GM23248 (cell line): ENCODE measurements around the gene HPX.

ENCODE experiments used
- EZH2 ChIP-seq: fragments of 200-600 bp; sonication (generic); IDR thresholded peaks from 2 replicates; pipeline ENCODE4 v1.6.1; 2018; ENCODE audit warnings: antibody characterized with exemption, mild to moderate bottlenecking; ENCODE audit not compliant: insufficient read depth, poor library complexity, severe bottlenecking
- EZH2phosphoT487 ChIP-seq: fragments of 200-600 bp; sonication (generic); IDR thresholded peaks from 2 replicates; pipeline ENCODE4 v1.6.1; 2018; ENCODE audit warnings: antibody characterized with exemption, moderate library complexity, mild to moderate bottlenecking, low read depth; ENCODE audit not compliant: insufficient read depth

DNA sequence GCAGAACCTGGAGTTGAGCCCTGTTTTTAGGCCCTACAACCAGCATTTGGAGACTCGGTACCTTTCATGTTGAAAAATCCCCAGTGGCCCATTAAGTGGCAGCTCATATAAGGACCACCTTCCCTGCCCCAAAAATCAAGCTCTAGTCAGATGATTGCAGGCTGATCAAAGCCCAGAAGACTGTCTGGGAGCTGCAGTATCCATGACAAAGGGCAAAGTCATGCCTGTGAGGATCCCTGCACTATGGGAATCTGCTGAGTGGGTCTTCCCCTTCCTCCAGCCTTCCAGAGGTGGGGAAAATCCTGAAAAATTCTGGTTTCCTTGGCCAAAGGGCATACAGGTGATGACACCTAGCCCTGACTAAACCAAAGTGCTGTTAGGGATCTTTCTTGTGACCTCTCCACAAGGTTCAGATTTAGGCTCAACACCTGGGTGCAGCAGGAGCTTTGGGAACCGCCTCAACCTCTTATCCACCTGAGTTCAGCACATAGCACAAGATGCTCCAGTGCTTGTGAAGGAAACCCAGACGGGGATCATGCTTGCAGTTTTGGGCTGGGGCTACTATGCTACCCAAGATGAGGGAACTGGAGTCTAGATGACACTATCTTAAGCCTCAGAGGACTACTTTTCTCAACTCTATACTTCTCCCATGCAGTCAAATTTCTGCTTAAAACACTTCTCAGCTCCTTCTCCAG is 34.2 kb upstream of the HPX start:
- TF ChIP-seq EZH2phosphoT487, result no peak
- TF ChIP-seq EZH2, result no peak
